OCI-M2 (cell line): ENCODE data around the gene LRRC46.

Experiments used
- DNase-seq: peaks from one replicate; lab custom pipeline; 2025; ENCODE audit not compliant: unreplicated experiment; lab: John Stamatoyannopoulos, UW

The LRRC46 gene

GRCh38 chr17:47831003-47831933, at the start of gene LRRC46, which contains the start of gene MRPL10:
LRRC46 (plus strand) TSS chr17:47831670; CDS start chr17:47831990, 320 bp downstream.
MRPL10 (minus strand) TSS chr17:47831541; CDS start chr17:47831511, 30 bp downstream.
- DNase-seq: peak; percentile 56

GRCh38 chr17:47785538-47786123, 45.8 kb upstream of the LRRC46 start:
- peak; percentile 12 for DNase-seq

GRCh38 chr17:47789611-47790561, 41.6 kb upstream of the LRRC46 start:
- DNase-seq: no peak

- no peak for DNase-seq
Observed at GRCh38 chr17:47791025-47791424, 40.4 kb upstream of the LRRC46 start.

- DNase-seq: no peak
Observed at GRCh38 chr17:47792457-47792856, 39.0 kb upstream of the LRRC46 start.

GRCh38 chr17:47792979-47793378, 38.5 kb upstream of the LRRC46 start:
- no peak for DNase-seq

- DNase-seq: no peak
Observed at GRCh38 chr17:47797797-47798196, 33.7 kb upstream of the LRRC46 start.

GRCh38 chr17:47800686-47801085, 30.8 kb upstream of the LRRC46 start:
- no peak for DNase-seq

GRCh38 chr17:47801176-47801765, 30.2 kb upstream of the LRRC46 start:
- DNase-seq: no peak

GRCh38 chr17:47801906-47802305, 29.6 kb upstream of the LRRC46 start:
- DNase-seq: no peak

GRCh38 chr17:47802341-47803022, 29.0 kb upstream of the LRRC46 start:
- DNase-seq: no peak

GRCh38 chr17:47803201-47803600, 28.3 kb upstream of the LRRC46 start:
- DNase-seq: no peak

GRCh38 chr17:47803751-47804150, 27.7 kb upstream of the LRRC46 start:
- DNase-seq: no peak

- no peak for DNase-seq
Observed at GRCh38 chr17:47804461-47804860, 27.0 kb upstream of the LRRC46 start.

GRCh38 chr17:47806026-47806912, 25.2 kb upstream of the LRRC46 start:
- DNase-seq: no peak

- DNase-seq: no peak
Observed at GRCh38 chr17:47806913-47807255, 24.6 kb upstream of the LRRC46 start.

GRCh38 chr17:47807421-47807820, 24.0 kb upstream of the LRRC46 start:
- no peak for DNase-seq

GRCh38 chr17:47808036-47808829, 23.2 kb upstream of the LRRC46 start:
- no peak for DNase-seq
